GM21360 (cell line): Measurements from ENCODE around the gene DNAH6.

Source experiments
- ATAC-seq: cut with Tn5 transposase; IDR thresholded peaks from one replicate; pipeline ENCODE4 v1.9.1; 2021; ENCODE audit warnings: mild to moderate bottlenecking, moderate library complexity; ENCODE audit not compliant: unreplicated experiment

DNAH6 gene

DNA sequence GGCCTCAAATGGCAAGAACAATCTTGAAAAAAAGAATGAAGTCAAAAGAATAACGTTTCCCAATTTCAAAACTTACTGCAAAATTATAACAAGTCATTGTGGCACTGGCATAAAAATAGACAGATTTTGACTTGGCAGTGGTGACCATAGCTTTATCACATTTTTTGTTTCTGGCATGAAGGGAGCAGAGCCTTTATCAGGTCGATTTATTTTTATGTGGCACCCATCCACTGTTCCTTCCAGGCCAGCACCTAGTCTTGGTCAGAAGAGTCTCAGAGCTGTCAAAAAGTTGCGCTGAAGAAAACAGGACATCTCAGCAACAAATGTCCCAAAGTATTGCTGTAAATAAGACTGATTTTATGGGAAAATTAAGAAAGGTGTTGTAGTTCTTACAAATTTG lies 272.2 kb downstream of the DNAH6 start:
- no peak for ATAC-seq

DNA sequence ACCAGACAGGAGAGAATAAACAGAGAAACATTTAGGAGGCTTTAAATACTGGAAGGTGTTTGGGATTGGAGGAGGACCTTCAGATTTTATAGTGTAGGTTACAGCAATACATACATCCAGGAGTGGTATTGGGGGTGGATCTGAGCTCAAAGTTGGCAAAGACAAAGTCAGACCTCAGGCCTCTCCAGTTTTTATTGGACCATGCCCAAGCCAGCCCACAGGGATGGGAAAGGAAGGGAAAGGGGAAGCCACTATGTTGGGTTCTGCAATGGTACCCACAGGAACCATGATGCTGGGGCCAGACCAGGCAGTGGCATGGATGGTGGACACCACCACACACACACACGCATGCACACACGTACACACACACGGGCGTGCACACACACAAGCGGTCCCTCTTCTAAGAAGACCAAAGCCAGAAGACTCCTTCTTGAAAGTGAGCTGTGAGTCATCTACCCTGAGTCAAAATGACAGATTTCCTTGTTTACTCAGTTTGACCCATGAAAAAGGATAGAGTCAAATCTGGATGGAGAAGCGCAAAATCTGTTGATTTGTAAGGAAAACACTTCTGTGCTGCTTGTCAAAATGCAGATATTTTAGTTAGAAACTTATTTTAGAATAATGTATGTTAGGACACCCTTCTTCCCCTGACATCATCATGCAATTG lies 276.7 kb downstream of the DNAH6 start:
- ATAC-seq: no peak

DNA sequence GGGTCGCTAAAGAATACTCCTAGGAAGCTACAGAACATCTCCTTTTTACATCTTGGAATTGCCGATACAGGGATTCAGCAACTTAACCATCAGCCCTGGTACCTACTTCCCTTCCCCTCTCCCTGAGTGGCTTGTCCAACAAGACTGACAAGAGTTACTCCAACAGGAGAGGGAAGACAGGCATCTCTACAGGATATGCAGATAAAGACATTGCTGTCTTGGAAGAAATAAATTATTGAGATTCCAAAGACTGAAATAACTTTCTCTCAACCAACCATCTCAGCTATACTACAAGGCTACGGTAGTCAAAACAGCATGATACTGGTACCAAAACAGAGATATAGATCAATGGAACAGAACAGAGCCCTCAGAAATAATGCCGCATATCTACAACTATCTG lies 277.3 kb downstream of the DNAH6 start:
- no peak for ATAC-seq

DNA sequence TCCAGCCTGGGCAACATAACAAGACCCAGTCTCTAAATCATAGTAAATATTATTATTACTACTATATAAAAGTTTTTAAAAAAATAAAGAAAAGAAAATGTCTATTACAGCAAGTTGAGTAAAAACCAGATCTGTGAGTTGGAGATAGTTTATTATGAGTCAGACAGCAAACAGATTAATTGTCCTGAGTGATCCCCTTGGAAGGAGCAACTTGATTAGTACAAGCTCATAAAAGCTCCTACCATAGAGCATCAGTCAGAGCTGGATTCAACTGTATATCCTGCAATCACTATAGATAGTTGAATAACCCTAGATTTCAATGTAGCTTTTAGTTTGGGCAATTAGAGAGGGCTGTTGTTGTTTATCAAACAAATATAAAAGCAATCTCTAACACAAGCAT lies 280.5 kb downstream of the DNAH6 start:
- ATAC-seq: no peak

DNA sequence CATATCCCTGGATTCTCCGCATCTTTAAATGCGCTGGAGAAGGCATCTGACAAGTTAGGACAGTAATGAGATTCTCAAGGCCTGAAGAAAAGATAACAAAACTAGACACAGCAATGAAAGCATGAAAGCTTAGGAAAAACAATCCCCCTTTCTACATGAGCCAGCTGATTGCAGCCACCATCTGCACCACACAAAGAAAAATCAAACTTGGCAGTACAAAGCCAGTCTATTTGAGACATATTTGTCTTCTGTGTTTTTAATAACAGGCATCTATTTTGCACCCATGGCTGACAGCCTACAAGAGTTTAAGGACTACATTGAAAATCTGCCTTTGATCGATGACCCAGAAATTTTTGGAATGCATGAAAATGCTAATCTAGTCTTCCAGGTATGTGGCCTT lies 281.0 kb downstream of the DNAH6 start:
- no peak for ATAC-seq

DNA sequence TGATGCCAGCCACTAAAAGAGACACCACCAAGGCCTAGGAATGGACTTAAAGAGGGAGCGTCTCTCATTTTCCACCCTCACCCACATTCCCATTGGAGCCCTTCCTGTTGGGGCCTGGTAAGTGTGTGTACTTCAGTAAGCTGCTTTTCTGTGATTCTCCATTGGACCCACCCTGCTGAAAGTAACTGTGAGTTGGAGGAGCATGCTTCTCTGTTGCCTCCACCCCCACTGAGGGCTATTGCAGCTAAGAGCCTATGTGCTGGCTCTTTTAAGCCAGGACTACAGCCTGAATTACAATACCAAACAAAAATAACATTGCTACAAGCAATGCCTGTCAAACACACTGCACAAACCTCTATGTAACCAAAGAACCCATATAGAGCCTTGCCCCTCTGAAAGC lies 283.5 kb downstream of the DNAH6 start:
- ATAC-seq: no peak

DNA sequence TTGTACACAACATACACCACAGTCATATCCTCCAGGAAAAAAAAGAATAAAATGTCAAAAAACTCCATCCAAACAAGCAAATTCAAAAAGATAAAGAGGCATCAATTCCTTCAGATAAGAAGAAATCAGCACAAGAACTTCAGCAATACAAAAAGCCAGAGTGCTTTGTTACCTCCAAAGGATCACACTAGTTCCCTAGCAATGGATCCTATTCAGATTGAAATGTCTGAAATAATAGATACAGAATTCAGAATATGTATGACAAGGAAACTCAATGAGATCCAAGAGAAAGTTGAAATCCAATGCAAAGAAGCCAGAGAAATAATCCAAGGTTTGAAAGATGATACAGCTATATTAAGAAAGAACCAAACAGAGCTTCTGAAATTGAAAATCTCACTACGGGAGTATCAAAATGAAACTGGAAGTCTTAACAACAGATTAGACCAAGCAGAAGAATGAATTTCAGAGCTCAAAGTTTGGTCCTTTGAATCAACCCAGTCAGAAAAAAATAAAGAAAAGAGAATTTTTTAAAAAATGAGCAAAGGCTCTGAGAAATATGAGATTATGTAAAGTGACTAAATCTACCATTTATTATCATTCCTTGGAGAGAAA lies 284.0 kb downstream of the DNAH6 start:
- peak; percentile 88 for ATAC-seq

DNA sequence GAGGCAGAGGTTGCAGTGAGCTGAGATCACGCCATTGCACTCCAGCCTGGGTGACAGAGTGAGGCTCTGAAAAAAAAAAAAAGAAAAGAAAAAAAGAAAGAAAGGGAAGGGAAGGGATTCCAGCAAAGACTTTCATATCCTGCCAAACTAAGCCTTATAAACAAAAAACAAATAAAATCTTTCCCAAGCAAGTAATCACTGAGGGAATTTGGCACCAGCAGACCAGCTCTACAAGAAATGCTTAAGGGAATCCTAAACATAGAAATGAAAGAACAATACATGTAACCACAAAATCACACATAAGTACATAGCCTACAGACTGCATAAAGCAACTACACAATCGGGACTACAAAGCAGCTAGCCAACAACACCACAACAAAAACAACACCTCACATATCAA lies 285.5 kb downstream of the DNAH6 start:
- ATAC-seq: no peak

DNA sequence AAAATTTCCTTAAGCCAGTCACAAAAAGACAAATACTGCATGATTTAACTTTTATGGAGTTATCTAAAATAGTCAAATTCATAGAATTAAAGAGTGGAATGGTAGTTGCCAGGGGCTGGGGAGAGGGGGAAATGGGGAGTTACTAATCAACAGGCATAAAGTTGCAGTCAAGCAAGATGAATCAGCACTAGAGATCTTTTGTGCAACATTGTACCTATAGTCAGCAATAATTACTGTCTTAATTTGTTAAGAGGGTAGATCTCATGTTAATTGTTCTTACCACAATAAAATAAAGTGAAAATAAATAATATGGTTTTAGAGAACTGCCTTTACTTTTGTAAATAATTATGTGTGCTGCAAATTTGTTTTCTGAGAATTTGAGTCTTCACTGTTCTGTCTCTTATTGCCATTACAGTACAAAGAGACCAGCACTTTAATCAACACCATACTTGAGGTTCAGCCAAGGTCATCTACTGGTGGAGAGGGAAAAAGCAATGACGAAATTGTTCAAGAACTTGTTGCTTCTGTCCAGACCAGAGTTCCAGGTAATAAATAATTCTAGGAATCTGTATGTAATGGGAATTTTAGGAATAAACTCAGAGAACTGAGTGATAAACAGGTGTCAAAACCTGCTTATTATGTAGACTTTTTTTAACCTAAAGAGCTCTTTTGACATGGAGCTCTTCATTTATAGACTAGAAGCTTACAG lies 289.1 kb downstream of the DNAH6 start:
- ATAC-seq: no peak

DNA sequence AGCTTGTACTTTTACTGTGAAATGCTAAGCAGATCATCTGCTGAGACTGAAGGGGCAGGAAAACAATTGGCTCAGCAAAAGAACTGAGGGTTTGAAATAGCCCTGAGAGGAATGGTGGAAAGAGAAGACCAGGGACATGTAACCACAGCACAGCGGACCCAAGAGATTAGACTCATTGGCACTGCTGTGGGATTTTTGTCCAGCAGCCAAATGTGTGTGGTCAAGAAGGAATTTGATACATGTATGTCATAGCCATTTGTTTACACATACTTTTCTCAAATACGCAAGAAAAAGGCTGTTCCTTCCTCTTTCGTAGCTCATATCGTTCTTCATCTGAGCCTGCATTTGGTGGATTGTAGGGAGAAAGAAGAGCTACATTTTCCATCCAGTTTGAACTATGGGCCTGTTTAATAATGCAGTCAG lies 290.8 kb downstream of the DNAH6 start:
- ATAC-seq: no peak

DNA sequence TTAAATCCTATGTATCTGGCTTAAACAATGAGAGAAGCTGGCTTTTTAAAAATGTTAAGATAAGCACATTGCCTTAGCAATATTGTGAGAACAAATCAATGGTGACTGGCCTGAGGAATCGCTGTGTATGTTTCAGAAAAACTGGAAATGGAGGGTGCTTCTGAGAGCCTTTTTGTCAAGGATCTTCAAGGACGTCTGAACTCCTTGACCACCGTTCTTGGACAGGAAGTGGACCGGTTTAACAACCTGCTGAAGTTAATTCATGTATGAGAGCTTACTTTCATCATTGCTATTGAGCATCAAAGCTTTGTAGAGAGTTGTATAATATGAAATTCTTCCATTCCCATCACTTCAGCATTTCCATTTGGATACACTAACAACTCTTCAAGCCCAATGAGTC lies 292.0 kb downstream of the DNAH6 start:
- ATAC-seq: no peak

DNA sequence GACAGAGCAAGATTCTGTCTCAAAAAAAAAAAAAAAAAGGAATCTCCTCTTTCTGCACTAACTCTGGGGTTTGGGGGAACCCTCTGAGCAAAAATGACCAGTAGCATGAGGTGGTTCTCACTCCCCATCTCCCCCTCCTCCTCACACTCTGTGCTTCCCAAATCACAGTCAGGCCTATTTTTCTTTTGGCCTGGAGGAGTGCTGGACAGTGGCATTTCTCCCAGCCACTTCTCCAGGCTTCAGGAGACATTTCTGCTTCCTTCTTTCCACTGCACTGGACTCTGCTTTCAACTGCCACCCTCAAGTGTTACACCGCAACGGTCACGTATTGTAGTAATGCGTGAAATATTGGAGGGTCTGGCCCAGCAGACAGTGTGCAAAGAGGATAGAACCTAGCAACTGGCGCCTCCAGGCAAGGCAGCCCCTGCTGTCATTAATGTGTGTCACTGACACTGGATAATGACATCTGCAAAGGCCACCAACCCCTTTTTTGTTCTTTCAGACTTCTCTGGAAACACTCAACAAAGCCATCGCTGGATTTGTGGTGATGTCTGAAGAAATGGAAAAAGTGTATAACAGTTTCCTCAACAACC lies 295.6 kb downstream of the DNAH6 start:
- ATAC-seq: no peak

DNA sequence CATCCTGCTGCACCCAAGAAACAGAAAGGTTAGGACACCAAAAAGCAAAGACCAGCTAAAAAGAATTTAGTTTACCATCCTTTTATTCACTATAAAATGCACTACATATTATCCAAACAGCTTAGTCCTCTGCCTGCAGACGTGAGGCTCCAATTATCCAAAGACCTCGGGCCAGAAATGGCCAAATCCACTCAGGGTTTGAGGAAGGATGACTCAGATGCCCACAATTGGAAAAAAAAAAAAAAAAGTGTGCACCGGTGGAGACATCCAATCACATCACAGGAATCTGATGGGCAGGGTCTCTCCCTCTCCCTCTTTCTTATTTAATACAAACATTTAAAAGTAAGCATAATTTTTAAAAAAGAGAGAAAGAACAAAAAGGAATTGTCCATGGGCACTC lies 298.8 kb downstream of the DNAH6 start:
- ATAC-seq: no peak

DNA sequence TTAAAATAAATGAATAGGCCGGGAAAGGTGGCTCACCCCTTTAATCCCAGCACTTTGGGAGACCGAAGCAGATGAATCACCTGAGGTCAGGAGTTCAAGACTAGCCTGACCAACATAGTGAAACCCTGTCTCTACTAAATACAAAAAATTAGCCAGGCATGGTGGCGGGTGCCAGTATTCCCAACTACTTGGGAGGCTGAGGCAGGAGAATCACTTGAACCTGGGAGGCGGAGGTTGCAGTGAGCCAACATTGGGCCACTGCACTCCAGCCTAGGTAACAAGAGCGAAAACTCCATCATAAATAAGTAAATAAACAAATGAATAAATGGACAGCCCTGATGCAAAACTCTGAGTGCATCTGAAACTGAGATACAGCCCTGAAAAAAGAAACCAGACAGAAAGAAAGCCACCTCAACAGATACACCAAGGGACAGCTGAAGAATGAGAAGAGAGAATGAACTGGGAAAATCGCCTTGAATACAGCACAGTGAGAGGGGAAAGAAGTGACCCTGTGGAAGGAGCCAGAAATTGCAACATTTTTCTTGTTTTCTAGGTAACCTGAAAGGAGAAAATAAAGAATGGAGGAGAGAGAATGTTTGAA lies 300.2 kb downstream of the DNAH6 start:
- peak; percentile 74 for ATAC-seq

DNA sequence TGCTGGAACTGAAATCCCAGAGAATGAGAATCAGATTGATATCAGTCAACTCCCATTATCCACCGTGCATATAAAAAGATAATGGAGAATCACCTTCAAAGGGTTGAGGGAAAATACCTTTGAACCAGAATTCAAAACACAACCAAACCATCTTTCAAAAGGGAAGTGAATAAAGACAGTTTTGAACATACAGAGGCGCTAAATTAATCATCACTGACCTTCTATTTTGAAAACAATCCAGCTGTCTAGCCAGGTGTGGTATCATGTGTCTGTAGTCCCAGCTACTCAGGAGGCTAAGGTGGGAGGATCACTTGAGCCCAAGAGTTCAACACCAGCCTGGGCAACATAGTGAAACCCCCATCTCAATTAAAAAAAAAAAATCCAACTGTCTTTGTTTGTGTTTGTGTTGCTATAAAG lies 300.9 kb downstream of the DNAH6 start:
- ATAC-seq: peak; percentile 92

DNA sequence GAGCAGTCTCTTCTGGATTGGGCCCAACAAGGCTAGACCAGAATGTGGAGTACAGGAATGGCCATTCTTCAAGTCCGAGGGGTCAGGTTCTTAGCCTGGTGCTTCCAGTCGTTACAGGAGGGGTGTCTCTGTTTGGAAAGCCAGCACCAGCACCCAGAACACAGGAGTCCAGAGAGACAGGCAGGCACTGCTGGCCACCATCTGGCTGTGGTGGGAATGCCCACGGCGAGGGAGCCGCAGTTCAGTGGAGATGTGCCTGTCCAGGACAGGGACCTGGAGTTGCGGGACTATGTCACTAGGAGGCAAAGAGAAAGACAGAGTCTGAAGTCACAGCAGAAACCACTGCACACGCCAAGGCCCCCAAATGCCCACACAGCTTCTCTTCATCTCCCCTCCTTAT lies 305.5 kb downstream of the DNAH6 start:
- no peak for ATAC-seq

DNA sequence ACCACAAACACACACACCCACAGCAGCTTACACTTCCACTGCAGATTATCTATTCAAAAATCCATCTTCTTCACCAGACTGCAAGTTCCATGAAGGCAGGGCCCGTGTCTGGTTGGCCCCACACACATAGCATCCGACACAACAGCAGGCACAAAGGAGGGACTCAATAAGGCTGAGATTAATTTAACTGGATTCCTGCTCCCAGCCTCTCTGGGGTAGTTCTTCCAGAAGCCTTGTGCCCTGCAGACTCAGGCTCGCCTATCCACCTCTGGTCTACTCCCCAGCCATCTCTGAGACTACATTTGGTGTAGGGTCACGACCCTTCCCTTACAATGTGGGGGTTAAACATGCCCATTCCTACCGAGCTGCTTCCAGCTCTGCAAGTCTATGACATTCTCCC lies 306.9 kb downstream of the DNAH6 start:
- no peak for ATAC-seq

DNA sequence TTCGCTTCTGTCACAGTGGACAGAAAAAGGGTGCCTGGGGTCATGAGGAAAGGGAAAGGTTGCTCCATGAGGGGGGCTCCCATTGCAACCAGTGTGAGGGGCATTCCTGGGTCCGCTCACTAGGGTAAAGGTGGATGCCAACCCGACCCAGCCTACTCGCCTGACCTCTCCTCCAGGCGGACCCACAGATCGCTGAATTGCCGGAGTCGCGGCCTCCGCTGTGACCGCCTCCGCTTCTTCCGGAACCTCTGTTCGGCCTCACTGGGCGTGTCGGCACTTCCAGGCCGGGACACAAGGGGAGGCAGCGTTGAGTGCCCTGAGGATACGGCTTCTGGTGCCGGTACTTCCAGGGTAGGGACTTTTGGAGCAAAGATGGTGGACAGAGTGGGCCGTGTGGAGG lies 307.5 kb downstream of the DNAH6 start:
- no peak for ATAC-seq

DNA sequence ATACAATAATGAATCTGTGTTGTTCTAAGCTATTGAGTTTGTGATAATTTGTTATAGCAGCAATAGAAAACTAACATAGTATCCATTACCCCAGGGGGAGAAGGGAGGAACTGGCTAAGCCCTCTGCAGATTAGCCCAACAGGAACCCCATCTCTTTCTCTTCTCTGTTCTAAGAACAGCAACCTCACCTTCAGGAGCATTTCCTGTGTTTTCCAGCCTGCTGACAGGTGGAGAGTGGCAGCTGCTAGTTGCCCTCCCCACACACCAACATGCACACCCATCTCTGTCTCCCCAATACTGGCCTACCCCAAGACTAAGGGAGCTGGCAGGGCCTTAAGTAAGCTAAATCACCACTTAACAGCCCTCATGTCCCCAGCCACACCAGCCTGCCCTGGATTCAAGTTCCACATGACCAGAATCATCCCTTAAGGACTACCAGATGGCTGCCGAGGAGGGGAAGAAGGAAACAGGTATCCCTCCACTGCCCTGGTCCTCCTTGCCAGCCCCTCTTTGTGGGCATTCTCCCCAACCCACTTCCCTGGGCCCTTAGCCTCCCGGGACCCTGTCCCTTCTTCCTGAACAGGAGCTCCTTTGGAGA lies 311.8 kb downstream of the DNAH6 start:
- no peak for ATAC-seq

DNA sequence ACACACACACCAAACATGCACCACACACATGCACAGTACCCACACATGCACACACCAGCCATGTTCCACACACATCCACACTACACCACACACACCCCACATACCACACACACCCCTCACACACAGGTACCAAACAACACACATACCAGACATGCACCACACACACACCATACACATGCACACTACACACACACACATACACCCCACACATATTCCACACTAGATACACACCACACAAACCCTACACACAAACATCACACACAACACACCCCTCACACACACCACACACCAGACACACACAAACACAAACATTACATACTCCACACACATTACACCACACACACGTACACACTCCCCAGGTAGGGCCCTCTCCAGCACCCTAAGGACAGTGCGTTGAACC lies 313.4 kb downstream of the DNAH6 start:
- ATAC-seq: no peak

DNA sequence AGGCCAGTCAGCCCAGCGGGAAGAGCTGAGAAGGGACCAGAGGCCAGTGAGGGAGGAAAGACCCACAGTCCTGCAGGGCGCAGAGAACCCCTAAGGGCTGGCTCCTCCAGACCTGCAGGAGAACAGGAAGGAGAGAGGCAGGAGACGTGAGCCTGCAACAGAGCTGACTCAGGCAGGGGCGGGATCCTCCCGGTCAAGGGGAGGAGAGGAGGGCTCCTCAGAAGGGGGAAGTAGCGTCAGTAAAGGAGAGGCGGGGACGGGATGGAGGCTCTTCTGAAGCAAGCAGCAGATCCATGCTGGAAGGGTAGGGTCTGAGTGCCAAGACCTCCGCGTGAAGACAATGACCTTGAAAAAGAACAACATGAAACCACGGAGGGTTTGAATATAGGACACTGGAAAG lies 313.8 kb downstream of the DNAH6 start:
- ATAC-seq: no peak
